Mesangial cell (primary cell): Measurements from ENCODE around the gene FTCD. TPM values are rescaled to one million over a fixed set of nuclear protein-coding genes. Genes with fewer than 3 reads are reported as not detected.

ENCODE experiments used
- total RNA-seq: library from RNA; depleted of rRNA; stranded (reverse); fragments of >200 nt; gene quantifications from 2 replicates; pipeline ENCODE4 v1.2.3, GENCODE V29; 2015

The FTCD gene
- total RNA-seq: not detected in 2 replicates

GRCh38 chr21:46155514-46156377 is at the start of gene FTCD:
FTCD (minus strand) TSS chr21:46155579; CDS start chr21:46155523, 56 bp downstream.

GRCh38 chr21:46183910-46184624 is 28.7 kb upstream of the FTCD start, which contains the start of gene SPATC1L:
SPATC1L (minus strand) TSS chr21:46184459; CDS start chr21:46182816, 1,643 bp downstream.

GRCh38 chr21:46097336-46098293 is 57.8 kb downstream of the FTCD start, which contains the start of gene COL6A2:
COL6A2 (plus strand) TSS chr21:46098112.

Other genes starting within 250 kb of the FTCD start
- gene COL6A1, start 173.8 kb downstream of the FTCD start, total RNA-seq: 269 and 447 TPM in 2 replicates
- gene COL6A2, start 57.5 kb downstream of the FTCD start, total RNA-seq: 187 and 256 TPM in 2 replicates
- 20.7 TPM in 1 of 2 replicates, not detected in the other for gene SPATC1L, start 28.9 kb upstream of the FTCD start, total RNA-seq
- gene LSS, start 73.2 kb upstream of the FTCD start, total RNA-seq: 66.0 and 103 TPM in 2 replicates
- 56.5 and 60.6 TPM in 2 replicates for gene MCM3AP, start 130.0 kb upstream of the FTCD start, total RNA-seq
- 11.1 and 21.6 TPM in 2 replicates for gene YBEY, start 130.8 kb upstream of the FTCD start, total RNA-seq
- gene C21orf58, start 168.3 kb upstream of the FTCD start, total RNA-seq: 2.9 and 10.3 TPM in 2 replicates
- 18.5 and 24.0 TPM in 2 replicates for gene PCNT, start 168.6 kb upstream of the FTCD start, total RNA-seq